Neural cell (in vitro differentiated cells): ENCODE data around the gene WDR20. TPM values are rescaled to one million over a fixed set of nuclear protein-coding genes. Genes with fewer than 3 reads are reported as not detected.

ENCODE experiments used
- H2AFZ ChIP-seq: fragments of 200-600, 300-800 bp; sonication (generic), shearing (Covaris generic); 2 replicates; pipeline ENCODE4 v1.6.0; 2014; ENCODE audit warnings: low read depth, mild to moderate bottlenecking, antibody characterized with exemption, low read length, moderate library complexity
- H3F3A ChIP-seq: fragments of 200-600 bp; shearing (Covaris generic); 2 replicates; pipeline ENCODE4 v1.6.1; 2016; ENCODE audit warnings: mild to moderate bottlenecking, moderate library complexity, mixed read lengths, antibody characterized with exemption, low read length; ENCODE audit not compliant: insufficient read depth, poor library complexity, severe bottlenecking
- H3K27ac ChIP-seq: fragments of 200-600, 300-800 bp; sonication (generic), shearing (Covaris generic); 2 replicates; pipeline ENCODE4 v1.5.1; 2014; ENCODE audit warnings: mild to moderate bottlenecking, low read length, moderate library complexity
- H3K27me3 ChIP-seq: fragments of 300-800, 200-600 bp; sonication (generic), shearing (Covaris generic); 2 replicates; pipeline ENCODE4 v1.6.0; 2014; ENCODE audit warnings: mild to moderate bottlenecking, low read depth, low read length, moderate library complexity; ENCODE audit not compliant: insufficient read depth
- H3K36me3 ChIP-seq: fragments of 300-800, 200-600 bp; sonication (generic), shearing (Covaris generic); 2 replicates; pipeline ENCODE4 v1.5.1; 2014; ENCODE audit warnings: mild to moderate bottlenecking, antibody characterized with exemption, low read length, moderate library complexity; ENCODE audit not compliant: insufficient read depth
- H3K4me2 ChIP-seq: fragments of 300-800, 200-600 bp; sonication (generic), shearing (Covaris generic); 2 replicates; pipeline ENCODE4 v1.6.0; 2014; ENCODE audit warnings: mild to moderate bottlenecking, low read length
- H3K4me3 ChIP-seq: fragments of 300-800, 200-600 bp; sonication (generic), shearing (Covaris generic); 2 replicates; pipeline ENCODE4 v1.5.1; 2014; ENCODE audit warnings: mild to moderate bottlenecking, low read length, moderate library complexity
- H3K79me2 ChIP-seq: fragments of 200-600 bp; shearing (Covaris generic); replicated peaks from 2 replicates; pipeline ENCODE4 v1.6.0; 2014; ENCODE audit warnings: mild to moderate bottlenecking, low read length, moderate library complexity; ENCODE audit not compliant: insufficient read depth
- H3K9ac ChIP-seq: fragments of 300-800, 200-600 bp; sonication (generic), shearing (Covaris generic); 2 replicates; pipeline ENCODE4 v1.6.1; 2016; ENCODE audit warnings: mild to moderate bottlenecking, low read length, mixed read lengths
- H3K9me2 ChIP-seq: fragments of 200-600 bp; shearing (Covaris generic); 2 replicates; pipeline ENCODE4 v1.6.1; 2016; ENCODE audit warnings: mild to moderate bottlenecking, low read length, mixed read lengths; ENCODE audit not compliant: insufficient read depth
- H3K9me3 ChIP-seq: fragments of 200-600, 300-800 bp; sonication (generic), shearing (Covaris generic); 2 replicates; pipeline ENCODE4 v1.6.1; 2016; ENCODE audit warnings: mild to moderate bottlenecking, mixed run types, low read length, moderate library complexity, mixed read lengths
- H4K20me1 ChIP-seq: fragments of 200-600 bp; shearing (Covaris generic); 2 replicates; pipeline ENCODE4 v1.6.1; 2016; ENCODE audit warnings: mild to moderate bottlenecking, mixed run types; ENCODE audit not compliant: insufficient read depth
- EP300 ChIP-seq: fragments of 450-650 bp; conservative IDR thresholded peaks from 2 replicates; pipeline ENCODE4 v1.6.1; 2014; ENCODE audit warnings: antibody characterized with exemption, mild to moderate bottlenecking, moderate library complexity; ENCODE audit not compliant: poor library complexity, severe bottlenecking
- EZH2 ChIP-seq: fragments of 200-600, 300-800 bp; shearing (Covaris generic), sonication (generic); IDR thresholded peaks from 2 replicates; pipeline ENCODE4 v1.6.1; 2014; ENCODE audit warnings: antibody characterized with exemption, low read length, borderline replicate concordance, mild to moderate bottlenecking; ENCODE audit not compliant: insufficient read depth, poor library complexity, severe bottlenecking
- MXI1 ChIP-seq: fragments of 450-650 bp; conservative IDR thresholded peaks from 2 replicates; pipeline ENCODE4 v1.6.1; 2014; ENCODE audit warnings: antibody characterized with exemption, mild to moderate bottlenecking; ENCODE audit not compliant: poor library complexity, severe bottlenecking
- POLR2AphosphoS5 ChIP-seq: IDR thresholded peaks from 2 replicates; pipeline ENCODE4 v1.6.1; 2012
- RAD21 ChIP-seq: fragments of 450-650 bp; conservative IDR thresholded peaks from 2 replicates; pipeline ENCODE4 v1.6.1; 2014; ENCODE audit warnings: antibody characterized with exemption, mild to moderate bottlenecking, moderate library complexity
- SMC3 ChIP-seq: fragments of 450-650 bp; conservative IDR thresholded peaks from 2 replicates; pipeline ENCODE4 v1.6.1; 2014; ENCODE audit warnings: antibody characterized with exemption, mild to moderate bottlenecking, moderate library complexity; ENCODE audit not compliant: poor library complexity
- TAF1 ChIP-seq: IDR thresholded peaks from 2 replicates; pipeline ENCODE4 v1.6.1; 2012; ENCODE audit warnings: low read depth
- polyA plus RNA-seq: library from polyadenylated mRNA; depleted of rRNA; stranded (reverse); fragments of >200 nt; gene quantifications from 2 replicates; pipeline ENCODE4 v1.2.3, GENCODE V29; 2014
- TF ChIP-seq, protein P1 (sequence below): IDR thresholded peaks from 2 replicates; pipeline ENCODE4 v1.6.1; 2012; ENCODE audit warnings: borderline replicate concordance
- TF ChIP-seq, protein P2 (sequence below): fragments of 450-650 bp; IDR thresholded peaks from 2 replicates; pipeline ENCODE4 v1.5.1; 2014; ENCODE audit warnings: antibody characterized with exemption, mild to moderate bottlenecking, moderate library complexity; ENCODE audit not compliant: poor library complexity, severe bottlenecking

The WDR20 gene
- polyA plus RNA-seq, 1 donor from 2014 or later, result 28.6 TPM

GRCh38 chr14:102138535-102138934, 1.2 kb upstream of the WDR20 start:
- H3K9me3 ChIP-seq, result no peaks in the 10 kb centered on the region
- H3K79me2 ChIP-seq, result peaks cover 30% of the 10 kb centered on the region
- peaks cover 6% of the 10 kb centered on the region for H3K27me3 ChIP-seq
- H3K4me3 ChIP-seq, result peak overlapping the region; percentile 85
- no peak for TF ChIP-seq RAD21
- TF ChIP-seq, protein P1, sequence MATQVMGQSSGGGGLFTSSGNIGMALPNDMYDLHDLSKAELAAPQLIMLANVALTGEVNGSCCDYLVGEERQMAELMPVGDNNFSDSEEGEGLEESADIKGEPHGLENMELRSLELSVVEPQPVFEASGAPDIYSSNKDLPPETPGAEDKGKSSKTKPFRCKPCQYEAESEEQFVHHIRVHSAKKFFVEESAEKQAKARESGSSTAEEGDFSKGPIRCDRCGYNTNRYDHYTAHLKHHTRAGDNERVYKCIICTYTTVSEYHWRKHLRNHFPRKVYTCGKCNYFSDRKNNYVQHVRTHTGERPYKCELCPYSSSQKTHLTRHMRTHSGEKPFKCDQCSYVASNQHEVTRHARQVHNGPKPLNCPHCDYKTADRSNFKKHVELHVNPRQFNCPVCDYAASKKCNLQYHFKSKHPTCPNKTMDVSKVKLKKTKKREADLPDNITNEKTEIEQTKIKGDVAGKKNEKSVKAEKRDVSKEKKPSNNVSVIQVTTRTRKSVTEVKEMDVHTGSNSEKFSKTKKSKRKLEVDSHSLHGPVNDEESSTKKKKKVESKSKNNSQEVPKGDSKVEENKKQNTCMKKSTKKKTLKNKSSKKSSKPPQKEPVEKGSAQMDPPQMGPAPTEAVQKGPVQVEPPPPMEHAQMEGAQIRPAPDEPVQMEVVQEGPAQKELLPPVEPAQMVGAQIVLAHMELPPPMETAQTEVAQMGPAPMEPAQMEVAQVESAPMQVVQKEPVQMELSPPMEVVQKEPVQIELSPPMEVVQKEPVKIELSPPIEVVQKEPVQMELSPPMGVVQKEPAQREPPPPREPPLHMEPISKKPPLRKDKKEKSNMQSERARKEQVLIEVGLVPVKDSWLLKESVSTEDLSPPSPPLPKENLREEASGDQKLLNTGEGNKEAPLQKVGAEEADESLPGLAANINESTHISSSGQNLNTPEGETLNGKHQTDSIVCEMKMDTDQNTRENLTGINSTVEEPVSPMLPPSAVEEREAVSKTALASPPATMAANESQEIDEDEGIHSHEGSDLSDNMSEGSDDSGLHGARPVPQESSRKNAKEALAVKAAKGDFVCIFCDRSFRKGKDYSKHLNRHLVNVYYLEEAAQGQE, result no peak
- no peak for TF ChIP-seq MXI1
- peak overlapping the region; percentile 72 for H3K4me2 ChIP-seq
- H3K27ac ChIP-seq, result no peak overlapping the region
- H3K9ac ChIP-seq, result peak overlapping the region; percentile 53
- H3K36me3 ChIP-seq, result no peaks in the 10 kb centered on the region
- H3K9me2 ChIP-seq, result no peaks in the 10 kb centered on the region
- no peaks in the 10 kb centered on the region for H4K20me1 ChIP-seq
- H2AFZ ChIP-seq, result no peak overlapping the region
- H3F3A ChIP-seq, result no peaks in the 10 kb centered on the region

DNA sequence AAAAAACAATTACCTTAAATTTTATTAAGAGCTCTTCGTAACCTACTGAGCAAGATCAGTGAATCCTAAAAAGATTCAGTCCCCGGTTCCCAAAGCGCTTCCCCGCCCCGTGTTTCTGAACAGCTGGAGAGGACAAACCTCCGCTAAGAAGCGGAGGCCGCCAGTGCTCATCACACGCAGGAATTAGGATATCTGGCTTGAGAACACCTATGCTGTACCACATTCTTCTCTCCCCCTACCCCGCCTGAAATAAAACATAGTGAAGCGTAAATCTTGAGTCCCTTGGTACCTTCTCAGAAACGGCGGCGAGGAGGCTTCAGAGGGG, 774 bp upstream of the WDR20 start:
- peaks cover 6% of the 10 kb centered on the region for H3K27me3 ChIP-seq
- no peaks in the 10 kb centered on the region for H4K20me1 ChIP-seq
- peaks cover 31% of the 10 kb centered on the region for H3K79me2 ChIP-seq
- H3F3A ChIP-seq, result no peaks in the 10 kb centered on the region
- peak overlapping the region; percentile 85 for H3K4me3 ChIP-seq
- TF ChIP-seq SMC3 (no peak), RAD21 (no peak), EP300 (no peak), TAF1 (no peak), EZH2 (no peak), POLR2AphosphoS5 (no peak), MXI1 (no peak)
- TF ChIP-seq, protein P2, sequence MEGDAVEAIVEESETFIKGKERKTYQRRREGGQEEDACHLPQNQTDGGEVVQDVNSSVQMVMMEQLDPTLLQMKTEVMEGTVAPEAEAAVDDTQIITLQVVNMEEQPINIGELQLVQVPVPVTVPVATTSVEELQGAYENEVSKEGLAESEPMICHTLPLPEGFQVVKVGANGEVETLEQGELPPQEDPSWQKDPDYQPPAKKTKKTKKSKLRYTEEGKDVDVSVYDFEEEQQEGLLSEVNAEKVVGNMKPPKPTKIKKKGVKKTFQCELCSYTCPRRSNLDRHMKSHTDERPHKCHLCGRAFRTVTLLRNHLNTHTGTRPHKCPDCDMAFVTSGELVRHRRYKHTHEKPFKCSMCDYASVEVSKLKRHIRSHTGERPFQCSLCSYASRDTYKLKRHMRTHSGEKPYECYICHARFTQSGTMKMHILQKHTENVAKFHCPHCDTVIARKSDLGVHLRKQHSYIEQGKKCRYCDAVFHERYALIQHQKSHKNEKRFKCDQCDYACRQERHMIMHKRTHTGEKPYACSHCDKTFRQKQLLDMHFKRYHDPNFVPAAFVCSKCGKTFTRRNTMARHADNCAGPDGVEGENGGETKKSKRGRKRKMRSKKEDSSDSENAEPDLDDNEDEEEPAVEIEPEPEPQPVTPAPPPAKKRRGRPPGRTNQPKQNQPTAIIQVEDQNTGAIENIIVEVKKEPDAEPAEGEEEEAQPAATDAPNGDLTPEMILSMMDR, result no peak
- TF ChIP-seq, protein P1, result no peak
- H3K36me3 ChIP-seq, result no peaks in the 10 kb centered on the region
- no peaks in the 10 kb centered on the region for H3K9me2 ChIP-seq
- no peak overlapping the region for H3K27ac ChIP-seq
- peak overlapping the region; percentile 72 for H3K4me2 ChIP-seq
- H3K9ac ChIP-seq, result peak overlapping the region; percentile 53
- no peaks in the 10 kb centered on the region for H3K9me3 ChIP-seq
- H2AFZ ChIP-seq, result peak overlapping the region; percentile 75
